ENCODE measurements around the gene PTP4A1.
"Not testable (repeated sequence)": the region's sequence is repeated elsewhere in the genome, so short reads cannot be mapped to it uniquely, and the experiment has no call there.

The PTP4A1 gene

DNA sequence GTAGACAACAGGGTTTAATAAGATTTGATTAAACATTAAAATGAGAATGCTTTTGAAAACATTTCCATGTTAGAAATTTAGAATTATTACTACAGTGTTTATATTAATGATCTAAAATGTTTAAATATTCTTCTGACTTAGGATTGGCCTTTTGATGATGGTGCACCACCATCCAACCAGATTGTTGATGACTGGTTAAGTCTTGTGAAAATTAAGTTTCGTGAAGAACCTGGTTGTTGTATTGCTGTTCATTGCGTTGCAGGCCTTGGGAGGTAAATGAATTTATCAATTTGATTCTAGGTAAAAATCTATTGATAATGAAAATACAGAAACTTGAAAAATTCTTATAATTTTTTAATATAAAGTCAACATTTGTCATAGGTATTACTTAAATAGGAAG, 6.5 kb downstream of the PTP4A1 start:
- no peak overlapping the region for H2AFZ ChIP-seq (ENCODE audit: low read depth, low read length)
- H3K4me3 ChIP-seq (ENCODE audit: low read length) = no peak overlapping the region
- H3K27me3 ChIP-seq (ENCODE audit: insufficient read depth, low read length) = no peaks in the 10 kb centered on the region
- peaks cover 23% of the 10 kb centered on the region for H3K4me1 ChIP-seq (ENCODE audit: insufficient read depth, low read length)
- H3K36me3 ChIP-seq (ENCODE audit: insufficient read depth, low read length) = peaks cover 67% of the 10 kb centered on the region
- H3K9me3 ChIP-seq (ENCODE audit: low read length) = no peaks in the 10 kb centered on the region

DNA sequence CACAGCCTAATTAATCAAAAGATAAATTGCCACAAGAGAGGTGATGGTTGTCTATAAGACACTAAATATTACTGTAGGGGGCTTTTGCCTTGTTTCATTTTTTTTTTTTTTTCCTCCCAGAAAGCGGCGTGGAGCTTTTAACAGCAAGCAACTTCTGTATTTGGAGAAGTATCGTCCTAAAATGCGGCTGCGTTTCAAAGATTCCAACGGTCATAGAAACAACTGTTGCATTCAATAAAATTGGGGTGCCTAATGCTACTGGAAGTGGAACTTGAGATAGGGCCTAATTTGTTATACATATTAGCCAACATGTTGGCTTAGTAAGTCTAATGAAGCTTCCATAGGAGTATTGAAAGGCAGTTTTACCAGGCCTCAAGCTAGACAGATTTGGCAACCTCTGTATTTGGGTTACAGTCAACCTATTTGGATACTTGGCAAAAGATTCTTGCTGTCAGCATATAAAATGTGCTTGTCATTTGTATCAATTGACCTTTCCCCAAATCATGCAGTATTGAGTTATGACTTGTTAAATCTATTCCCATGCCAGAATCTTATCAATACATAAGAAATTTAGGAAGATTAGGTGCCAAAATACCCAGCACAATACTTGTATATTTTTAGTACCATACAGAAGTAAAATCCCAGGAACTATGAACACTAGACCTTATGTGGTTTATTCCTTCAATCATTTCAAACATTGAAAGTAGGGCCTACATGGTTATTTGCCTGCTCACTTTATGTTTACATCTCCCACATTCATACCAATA, 7.8 kb downstream of the PTP4A1 start:
- Histone ChIP-seq H2AFZ (ENCODE audit: low read depth, low read length) (no peak overlapping the region), H3K36me3 (ENCODE audit: insufficient read depth, low read length) (peaks cover 67% of the 10 kb centered on the region), H3K27me3 (ENCODE audit: insufficient read depth, low read length) (no peaks in the 10 kb centered on the region)

DNA sequence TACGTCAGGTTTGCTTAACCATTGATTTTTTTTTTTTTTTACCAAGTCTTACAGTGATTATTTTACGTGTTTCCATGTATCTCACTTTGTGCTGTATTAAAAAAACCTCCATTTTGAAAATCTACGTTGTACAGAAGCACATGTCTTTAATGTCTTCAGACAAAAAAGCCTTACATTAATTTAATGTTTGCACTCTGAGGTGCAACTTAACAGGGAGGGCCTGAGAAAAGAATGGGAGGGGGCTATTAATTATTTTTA, 8.4 kb downstream of the PTP4A1 start:
- Histone ChIP-seq H3K4me1 (ENCODE audit: insufficient read depth, low read length) (peaks cover 11% of the 10 kb centered on the region), H3K4me3 (ENCODE audit: low read length) (no peak overlapping the region), H3K27me3 (ENCODE audit: insufficient read depth, low read length) (no peaks in the 10 kb centered on the region), H3K36me3 (ENCODE audit: insufficient read depth, low read length) (peaks cover 67% of the 10 kb centered on the region), H3K9me3 (ENCODE audit: low read length) (no peaks in the 10 kb centered on the region), H2AFZ (ENCODE audit: low read depth, low read length) (no peak overlapping the region)

More for the DNA sequence above, 7.8 kb downstream of the PTP4A1 start:
- H3K4me1 ChIP-seq (ENCODE audit: insufficient read depth, low read length) = peaks cover 16% of the 10 kb centered on the region
- H3K9me3 ChIP-seq (ENCODE audit: low read length) = no peaks in the 10 kb centered on the region
- H3K4me3 ChIP-seq (ENCODE audit: low read length) = no peak overlapping the region

DNA sequence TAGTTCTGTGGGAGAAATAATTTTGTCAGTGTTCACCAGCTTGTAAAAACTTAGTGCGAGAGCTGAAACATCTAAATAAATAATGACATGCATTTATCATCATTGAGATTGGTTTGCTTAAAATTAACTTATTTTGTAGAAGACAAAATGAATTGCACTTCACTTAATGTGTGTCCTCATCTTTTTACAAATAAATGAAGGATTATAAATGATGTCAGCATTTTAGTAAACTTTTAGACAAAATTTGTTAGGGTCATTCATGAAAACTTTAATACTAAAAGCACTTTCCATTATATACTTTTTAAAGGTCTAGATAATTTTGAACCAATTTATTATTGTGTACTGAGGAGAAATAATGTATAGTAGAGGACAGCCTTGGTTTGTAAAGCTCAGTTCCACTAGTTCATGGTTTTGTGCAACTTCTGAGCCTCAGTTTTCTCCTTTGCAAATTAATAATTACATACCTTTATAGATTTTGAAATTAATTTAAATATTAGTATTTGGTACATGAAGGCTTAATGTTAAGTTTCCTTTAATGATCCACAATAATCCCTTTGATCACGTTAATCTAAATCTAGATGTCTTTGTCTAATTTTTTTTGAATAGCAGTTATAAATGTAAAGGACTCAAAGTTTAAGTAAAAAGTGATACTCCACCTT, 9.2 kb downstream of the PTP4A1 start:
- Histone ChIP-seq H2AFZ (ENCODE audit: low read depth, low read length) (no peak overlapping the region), H3K9me3 (ENCODE audit: low read length) (no peaks in the 10 kb centered on the region), H3K4me3 (ENCODE audit: low read length) (no peak overlapping the region), H3K36me3 (ENCODE audit: insufficient read depth, low read length) (peaks cover 64% of the 10 kb centered on the region), H3K4me1 (ENCODE audit: insufficient read depth, low read length) (peaks cover 5% of the 10 kb centered on the region), H3K27me3 (ENCODE audit: insufficient read depth, low read length) (no peaks in the 10 kb centered on the region)

DNA sequence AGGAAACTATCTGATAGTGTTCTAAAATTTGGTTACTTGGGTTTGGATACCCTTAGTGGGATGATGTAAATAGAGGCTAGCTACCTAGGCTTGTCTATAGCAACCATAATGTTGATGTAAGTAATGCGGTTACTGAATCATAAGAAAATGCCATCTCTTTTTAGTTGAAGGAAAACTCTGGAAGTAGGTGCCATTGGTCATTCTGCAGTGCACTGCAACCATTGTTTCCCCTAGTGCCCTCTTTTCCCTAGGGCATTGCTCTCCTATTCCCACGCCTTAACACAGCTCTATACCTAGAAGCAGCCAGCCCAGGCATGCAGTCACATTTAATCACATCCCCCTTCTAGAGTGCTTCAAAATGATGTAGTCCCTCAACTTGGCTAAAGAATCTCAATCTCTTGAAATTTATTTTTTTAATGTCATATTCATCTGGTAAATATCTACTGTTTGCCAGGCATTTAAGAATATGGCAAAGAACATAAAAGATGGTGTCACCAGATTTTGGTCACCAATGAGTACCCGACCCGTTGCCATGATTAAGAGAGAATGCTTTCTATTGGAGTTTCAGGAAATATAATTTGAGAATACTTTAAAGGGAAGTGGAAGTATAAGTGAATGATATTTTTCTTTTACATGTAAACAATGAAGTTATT, 10.4 kb downstream of the PTP4A1 start:
- Histone ChIP-seq H3K4me3 (ENCODE audit: low read length) (no peak overlapping the region), H3K27me3 (ENCODE audit: insufficient read depth, low read length) (no peaks in the 10 kb centered on the region), H3K36me3 (ENCODE audit: insufficient read depth, low read length) (peaks cover 53% of the 10 kb centered on the region), H2AFZ (ENCODE audit: low read depth, low read length) (no peak overlapping the region), H3K9me3 (ENCODE audit: low read length) (no peaks in the 10 kb centered on the region), H3K4me1 (ENCODE audit: insufficient read depth, low read length) (no peaks in the 10 kb centered on the region)

DNA sequence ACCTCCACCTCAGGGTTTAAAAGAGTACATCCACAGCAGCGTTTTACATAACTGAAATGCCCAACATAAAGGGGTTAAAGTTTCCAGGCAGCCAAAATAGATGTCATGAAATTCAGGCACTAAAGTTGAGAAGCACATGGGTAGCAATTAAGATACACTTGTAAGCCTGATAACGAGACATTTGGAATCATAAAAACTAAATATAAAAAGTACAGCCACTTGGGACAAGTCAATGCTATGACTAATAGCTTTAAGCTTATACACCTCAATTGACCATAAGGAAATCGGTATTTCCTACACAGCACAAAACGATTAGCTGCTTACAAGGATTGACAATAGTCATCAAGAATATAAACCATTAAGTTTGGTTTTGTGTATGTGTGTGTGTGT, 11.8 kb downstream of the PTP4A1 start:
- Histone ChIP-seq H3K36me3 (ENCODE audit: insufficient read depth, low read length) (peaks cover 39% of the 10 kb centered on the region), H3K9me3 (ENCODE audit: low read length) (no peaks in the 10 kb centered on the region), H3K27me3 (ENCODE audit: insufficient read depth, low read length) (no peaks in the 10 kb centered on the region), H3K4me1 (ENCODE audit: insufficient read depth, low read length) (no peaks in the 10 kb centered on the region), H3K4me3 (ENCODE audit: low read length) (no peak overlapping the region), H2AFZ (ENCODE audit: low read depth, low read length) (no peak overlapping the region)

DNA sequence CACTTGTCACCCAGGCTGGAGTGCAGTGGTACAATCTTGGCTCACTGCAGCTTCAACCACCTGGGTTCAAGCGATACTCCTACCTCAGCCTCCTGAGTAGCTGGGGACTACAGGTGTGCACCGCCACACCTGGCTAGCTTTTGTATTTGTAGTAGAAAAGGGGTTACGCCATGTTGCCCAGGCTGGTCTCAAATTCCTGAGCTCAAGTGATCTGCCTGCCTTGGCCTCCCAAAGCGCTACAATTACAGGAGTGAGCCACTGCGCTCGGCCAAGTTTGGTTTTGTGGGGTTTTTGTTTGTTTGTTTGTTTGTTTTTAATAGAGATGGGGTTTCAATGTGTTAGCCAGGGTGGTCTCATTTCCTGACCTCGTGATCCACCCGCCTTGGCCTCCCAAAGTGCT, 12.3 kb downstream of the PTP4A1 start:
- Histone ChIP-seq H3K27me3 (ENCODE audit: insufficient read depth, low read length) (no peaks in the 10 kb centered on the region), H3K4me1 (ENCODE audit: insufficient read depth, low read length) (peaks cover 2% of the 10 kb centered on the region), H3K4me3 (ENCODE audit: low read length) (no peak overlapping the region), H3K9me3 (ENCODE audit: low read length) (no peaks in the 10 kb centered on the region), H3K36me3 (ENCODE audit: insufficient read depth, low read length) (peaks cover 34% of the 10 kb centered on the region), H2AFZ (ENCODE audit: low read depth, low read length) (no peak overlapping the region)

DNA sequence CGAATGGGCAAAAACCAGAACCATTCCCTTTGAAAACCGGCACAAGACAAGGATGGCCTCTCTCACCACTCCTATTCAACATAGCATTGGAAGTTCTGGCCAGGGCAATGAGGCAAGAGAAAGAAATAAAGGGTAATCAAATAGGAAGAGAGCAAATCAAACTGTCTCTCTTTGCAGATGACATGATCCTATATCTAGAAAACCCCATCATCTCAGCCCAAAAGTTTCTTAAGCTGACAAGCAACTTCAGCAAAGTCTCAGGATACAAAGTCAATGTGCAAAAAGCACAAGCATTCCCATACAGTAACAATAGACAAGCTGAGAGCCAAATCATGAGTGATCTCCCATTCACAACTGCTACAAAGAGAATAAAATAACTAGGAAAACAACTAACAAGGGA, 13.4 kb downstream of the PTP4A1 start:
- not testable (repeated sequence) for H3K4me3 ChIP-seq (ENCODE audit: low read length); H3K9me3 ChIP-seq (ENCODE audit: low read length); H2AFZ ChIP-seq (ENCODE audit: low read depth, low read length); H3K27me3 ChIP-seq (ENCODE audit: insufficient read depth, low read length)
- peaks cover 13% of the 10 kb centered on the region for H3K4me1 ChIP-seq (ENCODE audit: insufficient read depth, low read length)
- peaks cover 24% of the 10 kb centered on the region for H3K36me3 ChIP-seq (ENCODE audit: insufficient read depth, low read length)

DNA sequence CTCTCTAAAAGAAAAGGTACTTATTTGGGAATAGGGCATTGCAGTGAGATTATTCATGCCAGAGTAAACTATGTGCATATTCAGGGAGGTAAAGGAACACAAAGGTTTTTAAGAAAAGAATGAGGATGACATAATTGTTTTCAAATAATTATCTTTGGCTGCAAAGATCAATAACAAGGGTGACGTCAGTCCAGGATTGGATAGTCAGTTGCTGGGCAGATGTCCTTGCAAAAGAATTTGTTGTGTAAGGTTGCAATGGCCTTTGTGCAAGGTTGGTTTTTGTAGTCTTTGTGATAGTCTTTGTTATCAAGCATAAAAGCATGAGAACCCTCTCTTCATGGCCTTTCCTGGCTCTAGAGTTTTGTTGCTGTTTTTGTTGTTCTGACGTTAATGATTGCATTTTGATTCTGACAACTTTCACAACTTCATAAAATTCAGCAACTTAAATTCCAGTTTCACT, 17.7 kb downstream of the PTP4A1 start:
- H3K9me3 ChIP-seq (ENCODE audit: low read length) = no peaks in the 10 kb centered on the region
- no peaks in the 10 kb centered on the region for H3K27me3 ChIP-seq (ENCODE audit: insufficient read depth, low read length)
- H3K4me3 ChIP-seq (ENCODE audit: low read length) = no peak overlapping the region
- H2AFZ ChIP-seq (ENCODE audit: low read depth, low read length) = no peak overlapping the region
- H3K36me3 ChIP-seq (ENCODE audit: insufficient read depth, low read length) = no peaks in the 10 kb centered on the region
- H3K4me1 ChIP-seq (ENCODE audit: insufficient read depth, low read length) = peaks cover 14% of the 10 kb centered on the region

DNA sequence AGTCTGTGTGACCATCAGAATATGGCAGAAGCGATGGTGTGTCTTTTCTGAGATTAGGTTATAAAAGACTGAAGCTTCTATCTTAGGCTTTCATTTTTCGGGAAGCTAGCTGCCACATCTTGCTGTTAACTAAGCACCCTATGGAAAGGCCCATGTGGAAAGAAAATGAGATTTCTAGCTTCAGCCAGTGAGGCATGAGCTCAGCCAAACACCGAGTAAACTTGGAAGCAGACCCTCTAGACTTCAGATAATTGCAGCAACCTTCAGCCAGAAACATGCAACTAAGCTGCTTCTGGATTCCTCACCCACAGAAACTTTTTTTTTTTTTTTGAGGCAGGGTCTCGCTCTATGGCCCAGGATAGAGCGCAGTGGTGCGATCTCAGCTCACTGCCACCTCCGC, 20.6 kb downstream of the PTP4A1 start:
- H3K27me3 ChIP-seq (ENCODE audit: insufficient read depth, low read length) = no peaks in the 10 kb centered on the region
- no peak overlapping the region for H2AFZ ChIP-seq (ENCODE audit: low read depth, low read length)
- H3K4me3 ChIP-seq (ENCODE audit: low read length) = no peak overlapping the region
- peaks cover 14% of the 10 kb centered on the region for H3K4me1 ChIP-seq (ENCODE audit: insufficient read depth, low read length)
- no peaks in the 10 kb centered on the region for H3K9me3 ChIP-seq (ENCODE audit: low read length)
- H3K36me3 ChIP-seq (ENCODE audit: insufficient read depth, low read length) = no peaks in the 10 kb centered on the region

DNA sequence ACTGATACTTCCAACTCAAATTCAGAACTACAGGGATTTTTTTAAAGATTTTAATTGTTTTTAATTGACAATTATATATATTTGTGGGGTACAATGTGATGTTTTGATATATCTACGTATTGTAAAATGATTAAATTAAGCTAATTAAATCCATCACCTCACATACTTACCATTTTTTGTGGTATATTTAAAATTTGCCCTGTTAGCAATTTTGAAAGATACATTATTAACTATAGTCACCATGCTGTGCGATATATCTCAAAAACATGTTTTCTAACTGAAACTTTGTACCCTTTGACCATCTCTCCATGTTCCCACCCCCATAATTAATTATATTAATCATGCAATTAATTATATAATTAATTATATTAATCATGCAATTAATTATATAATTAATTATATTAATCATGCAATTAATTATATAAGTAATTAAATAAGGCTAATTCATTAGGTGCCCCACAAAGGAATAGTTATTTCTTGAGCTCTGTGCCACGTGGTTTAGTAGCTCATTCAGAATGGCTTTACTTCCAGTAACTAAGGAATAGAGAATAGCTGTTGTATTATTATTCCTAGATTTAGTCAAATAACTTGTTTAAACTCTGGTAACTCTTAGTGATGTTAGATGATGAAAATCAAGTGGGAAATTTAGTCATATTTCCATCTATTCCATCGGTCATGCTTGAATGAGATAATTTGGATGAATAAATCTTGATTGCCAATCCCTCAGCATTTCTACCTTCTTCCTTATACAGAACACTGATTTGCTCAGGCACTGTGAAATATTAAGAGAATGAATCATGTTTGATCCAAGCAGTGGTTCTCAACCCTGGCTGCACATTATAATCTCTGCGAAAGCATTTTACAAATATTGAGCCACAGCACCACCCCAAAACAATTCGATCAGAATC, 25.1 kb downstream of the PTP4A1 start:
- Histone ChIP-seq H3K9me3 (ENCODE audit: low read length) (no peaks in the 10 kb centered on the region), H3K36me3 (ENCODE audit: insufficient read depth, low read length) (no peaks in the 10 kb centered on the region), H3K4me1 (ENCODE audit: insufficient read depth, low read length) (no peaks in the 10 kb centered on the region), H3K27me3 (ENCODE audit: insufficient read depth, low read length) (no peaks in the 10 kb centered on the region), H3K4me3 (ENCODE audit: low read length) (peak overlapping the region; percentile 55), H2AFZ (ENCODE audit: low read depth, low read length) (peak overlapping the region; percentile 83)

DNA sequence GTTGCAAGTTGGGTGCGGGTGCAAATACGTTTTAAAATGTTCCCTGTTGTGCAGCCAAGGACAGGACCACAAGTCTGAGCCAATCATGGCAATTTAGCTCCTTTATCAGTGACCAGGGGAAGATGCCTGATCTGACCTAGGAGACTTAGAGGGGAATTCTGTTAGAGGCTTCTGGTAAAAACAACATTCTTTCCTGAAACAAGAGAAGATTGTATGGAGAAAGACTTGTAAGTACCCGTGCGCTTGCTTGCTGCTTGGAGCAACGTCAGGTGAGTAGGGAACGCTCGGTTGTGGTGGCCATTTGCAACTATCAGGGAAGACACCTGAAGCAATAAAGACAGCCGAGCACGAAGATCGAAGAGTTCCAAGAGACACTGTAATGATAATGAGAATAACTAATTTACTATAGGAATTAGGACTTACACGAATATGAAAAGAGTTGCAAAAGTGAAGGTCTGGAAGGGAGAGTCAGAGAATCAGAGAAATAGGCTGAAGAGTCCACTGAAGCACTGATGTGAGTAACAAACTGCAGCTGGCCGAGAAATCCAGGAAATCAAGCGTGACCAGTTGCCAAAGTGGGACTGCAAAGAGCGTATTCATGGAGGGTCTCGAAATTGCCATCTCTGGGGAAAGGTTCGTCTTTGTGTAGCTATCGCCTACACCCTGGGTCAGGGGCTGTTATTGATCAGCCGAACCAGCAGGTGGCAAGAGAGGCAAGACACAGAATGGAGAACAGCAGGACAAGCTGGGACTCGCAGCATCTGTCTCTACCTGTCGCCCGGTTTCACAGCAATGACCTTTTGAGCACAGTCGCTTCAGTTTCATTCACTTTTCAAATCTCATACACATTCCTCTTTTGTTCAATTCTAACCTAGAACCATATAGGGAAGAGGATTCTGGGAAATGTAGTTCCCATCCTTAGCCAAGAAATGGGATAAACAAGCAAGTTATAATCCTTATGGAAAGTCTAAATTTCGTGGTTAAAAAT, 26.1 kb downstream of the PTP4A1 start:
- H3K36me3 ChIP-seq (ENCODE audit: insufficient read depth, low read length) = no peaks in the 10 kb centered on the region
- H3K9me3 ChIP-seq (ENCODE audit: low read length) = no peaks in the 10 kb centered on the region
- H2AFZ ChIP-seq (ENCODE audit: low read depth, low read length) = peak overlapping the region; percentile 83
- peak overlapping the region; percentile 55 for H3K4me3 ChIP-seq (ENCODE audit: low read length)
- H3K27me3 ChIP-seq (ENCODE audit: insufficient read depth, low read length) = no peaks in the 10 kb centered on the region
- H3K4me1 ChIP-seq (ENCODE audit: insufficient read depth, low read length) = no peaks in the 10 kb centered on the region

Measured in neuron (in vitro differentiated cells).